HCT116 (cell line): ENCODE measurements around the gene VSNL1. TPM values are rescaled to one million over a fixed set of nuclear protein-coding genes. Genes with fewer than 3 reads are reported as not detected.

Source experiments
- ATAC-seq: fragments of 200-7000 bp; cut with Tn5 transposase; 2 replicates; pipeline ENCODE4 v1.9.1; 2020; ENCODE audit warnings: mild to moderate bottlenecking, moderate library complexity
- BruUV-seq: library from RNA; stranded (reverse); fragments of 400-500 nt; replicated peaks from 2 replicates; lab custom pipeline; 2021; lab: Mats Ljungman, UMichigan
- CTCF ChIA-PET: fragments of 300-600 bp; sonication (Branson Sonifier 250); formaldehyde crosslinking; loops from one replicate; lab custom pipeline; 2021; ENCODE audit warnings: antibody characterized with exemption; lab: Charles Lee
- POLR2A ChIA-PET: fragments of 300-600, 350-600 bp; sonication (Branson Sonifier 250); formaldehyde crosslinking; loops from one replicate; lab custom pipeline; 2021; ENCODE audit warnings: antibody characterized with exemption; lab: Charles Lee
- RAD21 ChIA-PET, 2 experiments: fragments of 300-600 bp; sonication (Branson Sonifier 250); formaldehyde crosslinking; loops; one replicate each; lab custom pipeline; 2023; ENCODE audit warnings: low total read pairs in 2 of 2; ENCODE audit not compliant: uncharacterized antibody in 2 of 2, unreplicated experiment in 2 of 2, low non-redundant PET in 1 of 2; lab: Charles Lee
- DNase-seq: peaks from one replicate; pipeline ENCODE4 v3.0.0-alpha.2; 2010; ENCODE audit warnings: low read depth, low spot score
- H2AFZ ChIP-seq: fragments of 200-600 bp; shearing (Covaris generic), sonication (generic); 2 replicates; pipeline ENCODE4 v1.6.1; 2017; ENCODE audit warnings: low read depth, mixed run types, mixed read lengths, antibody characterized with exemption, low read length; ENCODE audit not compliant: poor library complexity, severe bottlenecking
- H3K27ac ChIP-seq: 2 replicates; pipeline ENCODE4 v1.5.1; 2012; ENCODE audit warnings: low read depth, low read length
- H3K27me3 ChIP-seq: fragments of 200-600 bp; sonication (generic); 2 replicates; pipeline ENCODE4 v1.6.1; 2016; ENCODE audit warnings: mixed run types, low read length, mixed read lengths; ENCODE audit not compliant: insufficient read depth
- H3K36me3 ChIP-seq, 2 experiments: fragments of 200-500 bp in 1 of 2; fragments of 200-600 bp in 1 of 2; sonication (Bioruptor generic) in 1 of 2; sonication (generic) in 1 of 2; 2 replicates each; pipeline versions ENCODE4 v1.5.1 to v1.6.1; 2014 to 2016; ENCODE audit warnings: low read length in 2 of 2, inconsistent platforms in 1 of 2, mixed read lengths in 1 of 2, mixed run types in 1 of 2; ENCODE audit not compliant: insufficient read depth in 2 of 2, control insufficient read depth in 1 of 2
- H3K4me1 ChIP-seq, 2 experiments: fragments of 200-600 bp in 1 of 2; sonication (generic) in 1 of 2; 2 replicates each; pipeline versions ENCODE4 v1.5.1 to v1.6.1; 2012 to 2017; ENCODE audit warnings: low read length in 2 of 2, inconsistent platforms in 1 of 2, mild to moderate bottlenecking in 1 of 2, mixed read lengths in 1 of 2, mixed run types in 1 of 2, moderate library complexity in 1 of 2; ENCODE audit not compliant: insufficient read depth in 2 of 2, control insufficient read depth in 1 of 2
- H3K4me2 ChIP-seq: fragments of 200-600 bp; sonication (generic); 2 replicates; pipeline ENCODE4 v1.6.1; 2017; ENCODE audit warnings: mixed run types, low read length, mixed read lengths
- H3K4me3 ChIP-seq, 2 experiments: fragments of 200-600 bp in 1 of 2; sonication (generic) in 1 of 2; replicated peaks in 1 of 2; 2 replicates each; pipeline ENCODE4 v1.5.1; 2011 to 2016; ENCODE audit warnings: low read length in 2 of 2, control low read depth in 1 of 2, low read depth in 1 of 2, mild to moderate bottlenecking in 1 of 2, mixed read lengths in 1 of 2, mixed run types in 1 of 2
- H3K79me2 ChIP-seq: fragments of 200-600 bp; sonication (generic); 2 replicates; pipeline ENCODE4 v1.6.1; 2017; ENCODE audit warnings: mild to moderate bottlenecking, mixed run types, low read length, moderate library complexity, mixed read lengths; ENCODE audit not compliant: insufficient read depth
- H3K9ac ChIP-seq: fragments of 200-600 bp; sonication (generic); 2 replicates; pipeline ENCODE4 v1.6.1; 2016; ENCODE audit warnings: low read length, mixed read lengths
- H3K9me2 ChIP-seq: fragments of 200-600 bp; sonication (generic), shearing (Covaris generic); 2 replicates; pipeline ENCODE4 v1.6.1; 2017; ENCODE audit warnings: mixed run types, mild to moderate bottlenecking, moderate library complexity; ENCODE audit not compliant: insufficient read depth
- H3K9me3 ChIP-seq, 2 experiments: fragments of 200-500 bp in 1 of 2; fragments of 200-600 bp in 1 of 2; sonication (Bioruptor generic) in 1 of 2; sonication (generic) in 1 of 2; 2 replicates each; pipeline ENCODE4 v1.6.1; 2014 to 2017; ENCODE audit warnings: low read length in 2 of 2, mixed read lengths in 2 of 2, inconsistent platforms in 1 of 2, low read depth in 1 of 2, mild to moderate bottlenecking in 1 of 2, mixed run types in 1 of 2, moderate library complexity in 1 of 2; ENCODE audit not compliant: control insufficient read depth in 1 of 2, insufficient read depth in 1 of 2
- H4K20me1 ChIP-seq: fragments of 200-600 bp; sonication (generic), shearing (Covaris generic); 2 replicates; pipeline ENCODE4 v1.6.1; 2017; ENCODE audit warnings: mixed run types, mild to moderate bottlenecking, moderate library complexity; ENCODE audit not compliant: insufficient read depth
- CBX3 ChIP-seq: IDR thresholded peaks from 2 replicates; pipeline ENCODE4 v1.6.1; 2012; ENCODE audit warnings: low read depth
- CEBPB ChIP-seq: IDR thresholded peaks from 2 replicates; pipeline ENCODE4 v1.6.1; 2012; ENCODE audit warnings: low read depth
- EGR1 ChIP-seq: IDR thresholded peaks from 2 replicates; pipeline ENCODE4 v1.6.1; 2012; ENCODE audit warnings: low read depth
- ELF1 ChIP-seq: IDR thresholded peaks from 2 replicates; pipeline ENCODE4 v1.6.1; 2012; ENCODE audit warnings: low read depth, borderline replicate concordance
- EZH2phosphoT487 ChIP-seq: fragments of 200-600 bp; IDR thresholded peaks from 2 replicates; pipeline ENCODE4 v1.6.1; 2018; ENCODE audit warnings: antibody characterized with exemption, borderline replicate concordance
- JUND ChIP-seq: IDR thresholded peaks from 2 replicates; pipeline ENCODE4 v1.6.1; 2012
- POLR2A ChIP-seq: IDR thresholded peaks from 2 replicates; pipeline ENCODE4 v1.7.0; 2011; ENCODE audit warnings: borderline replicate concordance; ENCODE audit not compliant: insufficient read depth, insufficient read length; ENCODE audit errors: extremely low read depth
- POLR2AphosphoS5 ChIP-seq: IDR thresholded peaks from 2 replicates; pipeline ENCODE4 v1.6.1; 2011; ENCODE audit warnings: mild to moderate bottlenecking, low read depth, low read length, moderate library complexity
- RAD21 ChIP-seq: IDR thresholded peaks from 2 replicates; pipeline ENCODE4 v1.6.1; 2012; ENCODE audit warnings: low read depth, mild to moderate bottlenecking
- SP1 ChIP-seq: IDR thresholded peaks from 2 replicates; pipeline ENCODE4 v1.6.1; 2012; ENCODE audit warnings: low read depth
- TCF7L2 ChIP-seq: IDR thresholded peaks from 2 replicates; pipeline ENCODE4 v1.7.0; 2011; ENCODE audit warnings: borderline replicate concordance, inconsistent platforms; ENCODE audit not compliant: insufficient read depth, insufficient read length; ENCODE audit errors: extremely low read depth
- YY1 ChIP-seq: IDR thresholded peaks from 2 replicates; pipeline ENCODE4 v1.6.1; 2011; ENCODE audit warnings: low read length, low read depth, moderate library complexity, mild to moderate bottlenecking; ENCODE audit not compliant: insufficient replicate concordance; ENCODE audit errors: extremely low read depth
- intact Hi-C: fragments of 100-400 bp; cut with micrococcal nuclease; formaldehyde crosslinking; loops from 2 replicates; pipeline ENCODE4 v1.10.0; 2022
- total RNA-seq: library from RNA; stranded (reverse); gene quantifications from one replicate; pipeline ENCODE4 v1.2.1, GENCODE V29; 2021; ENCODE audit not compliant: unreplicated experiment
- TF ChIP-seq, protein P1 (sequence below): IDR thresholded peaks from 2 replicates; pipeline ENCODE4 v1.6.1; 2011; ENCODE audit warnings: mild to moderate bottlenecking, low read length, moderate library complexity; ENCODE audit not compliant: insufficient replicate concordance; ENCODE audit errors: extremely low read depth
- TF ChIP-seq, protein P2 (sequence below), 3 experiments: fragments of 200-600 bp in 1 of 3; sonication (generic) in 1 of 3; IDR thresholded peaks in 2 of 3; conservative IDR thresholded peaks in 1 of 3; 2 replicates each; pipeline ENCODE4 v1.5.1; 2012 to 2017; ENCODE audit warnings: low read depth in 2 of 3, low read length in 2 of 3, antibody characterized with exemption in 1 of 3, borderline replicate concordance in 1 of 3, control low read depth in 1 of 3, mild to moderate bottlenecking in 1 of 3, mixed read lengths in 1 of 3, mixed run types in 1 of 3, moderate library complexity in 1 of 3; ENCODE audit not compliant: insufficient read depth in 1 of 3

Gene VSNL1
- total RNA-seq, 1 experiment from 2014 or later = 4.6 TPM

DNA sequence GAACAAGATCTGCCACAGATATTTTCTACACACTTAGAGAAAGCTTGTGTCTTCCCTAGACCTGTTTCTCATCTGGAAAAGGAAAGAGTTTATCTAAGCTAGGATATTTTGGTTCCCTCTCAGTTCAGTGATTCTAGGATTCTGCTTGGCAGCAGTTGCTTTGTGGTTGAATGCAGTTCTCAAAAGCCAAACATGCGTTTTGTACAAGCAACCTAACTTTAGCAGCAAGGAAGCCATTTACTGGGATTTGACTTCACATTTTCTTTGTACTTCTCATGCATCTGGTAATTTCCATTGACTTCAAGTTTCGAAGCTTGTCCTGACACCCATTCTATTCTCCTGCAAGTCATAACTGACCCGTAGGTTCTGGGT lies 33.3 kb downstream of the VSNL1 start:
- no TSS peak for BruUV-seq
- ATAC-seq = no peak
- H3K27me3 ChIP-seq = no peaks in the 10 kb centered on the region
- no peaks in the 10 kb centered on the region for H3K9me2 ChIP-seq
- H3K79me2 ChIP-seq = no peaks in the 10 kb centered on the region
- no peak overlapping the region for H3K9ac ChIP-seq
- no peak overlapping the region for H3K4me3 ChIP-seq
- H3K36me3 ChIP-seq = no peaks in the 10 kb centered on the region
- peaks cover 4 to 23% of the 10 kb centered on the region in 2 experiments for H3K4me1 ChIP-seq
- ChIA-PET RAD21 (interaction anchor here (0.7 to 1.2 kb wide), 2 partner anchors 97 to 98 kb away, joined by 3 read pairs; no protein-coding TSS in a partner anchor), CTCF (interaction anchor here (1.2 to 2.1 kb wide), 3 partner anchors 71 to 97 kb away, joined by 7 to 9 read pairs (median 8); no protein-coding TSS in a partner anchor)
- intact Hi-C loops = loop anchor here (2.0 kb wide), 2 partner anchors 103 to 799 kb away; no protein-coding TSS in a partner anchor
- no peak overlapping the region for H2AFZ ChIP-seq
- no peaks in the 10 kb centered on the region for H3K9me3 ChIP-seq
- no peaks in the 10 kb centered on the region for H4K20me1 ChIP-seq
- no peak for DNase-seq
- no peak for TF ChIP-seq CEBPB
- no peak for TF ChIP-seq JUND
- TF ChIP-seq ELF1 = no peak
- no peak for TF ChIP-seq TCF7L2
- TF ChIP-seq POLR2A = no peak
- no peak for TF ChIP-seq EZH2phosphoT487
- TF ChIP-seq RAD21 = no peak
- TF ChIP-seq, protein P1, sequence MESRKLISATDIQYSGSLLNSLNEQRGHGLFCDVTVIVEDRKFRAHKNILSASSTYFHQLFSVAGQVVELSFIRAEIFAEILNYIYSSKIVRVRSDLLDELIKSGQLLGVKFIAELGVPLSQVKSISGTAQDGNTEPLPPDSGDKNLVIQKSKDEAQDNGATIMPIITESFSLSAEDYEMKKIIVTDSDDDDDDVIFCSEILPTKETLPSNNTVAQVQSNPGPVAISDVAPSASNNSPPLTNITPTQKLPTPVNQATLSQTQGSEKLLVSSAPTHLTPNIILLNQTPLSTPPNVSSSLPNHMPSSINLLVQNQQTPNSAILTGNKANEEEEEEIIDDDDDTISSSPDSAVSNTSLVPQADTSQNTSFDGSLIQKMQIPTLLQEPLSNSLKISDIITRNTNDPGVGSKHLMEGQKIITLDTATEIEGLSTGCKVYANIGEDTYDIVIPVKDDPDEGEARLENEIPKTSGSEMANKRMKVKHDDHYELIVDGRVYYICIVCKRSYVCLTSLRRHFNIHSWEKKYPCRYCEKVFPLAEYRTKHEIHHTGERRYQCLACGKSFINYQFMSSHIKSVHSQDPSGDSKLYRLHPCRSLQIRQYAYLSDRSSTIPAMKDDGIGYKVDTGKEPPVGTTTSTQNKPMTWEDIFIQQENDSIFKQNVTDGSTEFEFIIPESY = no peak
- TF ChIP-seq SP1 = no peak
- TF ChIP-seq CBX3 = no peak
- TF ChIP-seq EGR1 = no peak
- TF ChIP-seq YY1 = no peak
- TF ChIP-seq, protein P2, sequence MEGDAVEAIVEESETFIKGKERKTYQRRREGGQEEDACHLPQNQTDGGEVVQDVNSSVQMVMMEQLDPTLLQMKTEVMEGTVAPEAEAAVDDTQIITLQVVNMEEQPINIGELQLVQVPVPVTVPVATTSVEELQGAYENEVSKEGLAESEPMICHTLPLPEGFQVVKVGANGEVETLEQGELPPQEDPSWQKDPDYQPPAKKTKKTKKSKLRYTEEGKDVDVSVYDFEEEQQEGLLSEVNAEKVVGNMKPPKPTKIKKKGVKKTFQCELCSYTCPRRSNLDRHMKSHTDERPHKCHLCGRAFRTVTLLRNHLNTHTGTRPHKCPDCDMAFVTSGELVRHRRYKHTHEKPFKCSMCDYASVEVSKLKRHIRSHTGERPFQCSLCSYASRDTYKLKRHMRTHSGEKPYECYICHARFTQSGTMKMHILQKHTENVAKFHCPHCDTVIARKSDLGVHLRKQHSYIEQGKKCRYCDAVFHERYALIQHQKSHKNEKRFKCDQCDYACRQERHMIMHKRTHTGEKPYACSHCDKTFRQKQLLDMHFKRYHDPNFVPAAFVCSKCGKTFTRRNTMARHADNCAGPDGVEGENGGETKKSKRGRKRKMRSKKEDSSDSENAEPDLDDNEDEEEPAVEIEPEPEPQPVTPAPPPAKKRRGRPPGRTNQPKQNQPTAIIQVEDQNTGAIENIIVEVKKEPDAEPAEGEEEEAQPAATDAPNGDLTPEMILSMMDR (IDR thresholded peaks at IDR 0.05 in 2 of 3, conservative IDR thresholded peaks at IDR 0.05 in 1 of 3; ENCODE audit: borderline replicate concordance in 1 of 3, insufficient read depth in 1 of 3, low read depth in 2 of 3, low read length in 2 of 3) = no peak
- TF ChIP-seq POLR2AphosphoS5 = no peak
- TF ChIP-seq, all 23 proteins: peak for 0
- H3K4me2 ChIP-seq = no peak overlapping the region
- POLR2A ChIA-PET = no interaction called here
- no peak overlapping the region for H3K27ac ChIP-seq
